T-helper 9 cell (primary cell): ENCODE measurements around the gene ABL2.
"Not testable (repeated sequence)": the region's sequence is repeated elsewhere in the genome, so short reads cannot be mapped to it uniquely, and the experiment has no call there.

Experiments
- DNase-seq: peaks from one replicate; pipeline ENCODE4 v3.0.0-alpha.2; 2020

ABL2 gene

GRCh38 chr1:179213317-179213716, 16.2 kb downstream of the ABL2 start:
- not testable (repeated sequence) for DNase-seq

- no peak for DNase-seq
These were observed 20.6 kb downstream of the ABL2 start for GRCh38 chr1:179208681-179209477.

GRCh38 chr1:179206812-179207211, 22.7 kb downstream of the ABL2 start:
- no peak for DNase-seq

- DNase-seq, result no peak
These were observed 24.2 kb downstream of the ABL2 start for GRCh38 chr1:179205284-179205683.

GRCh38 chr1:179202161-179202560, 27.3 kb downstream of the ABL2 start:
- DNase-seq, result no peak

GRCh38 chr1:179200586-179200985, 28.9 kb downstream of the ABL2 start:
- DNase-seq, result no peak

GRCh38 chr1:179197690-179198297, 31.7 kb downstream of the ABL2 start:
- DNase-seq, result no peak

- DNase-seq, result not testable (repeated sequence)
These were observed 33.6 kb downstream of the ABL2 start for GRCh38 chr1:179195857-179196256.

GRCh38 chr1:179195376-179195775, 34.1 kb downstream of the ABL2 start:
- no peak for DNase-seq

GRCh38 chr1:179194068-179194537, 35.4 kb downstream of the ABL2 start:
- no peak for DNase-seq

GRCh38 chr1:179190861-179191260, 38.6 kb downstream of the ABL2 start:
- DNase-seq, result no peak

- no peak for DNase-seq
These were observed 41.6 kb downstream of the ABL2 start for GRCh38 chr1:179187735-179188471.

- no peak for DNase-seq
These were observed 42.4 kb downstream of the ABL2 start for GRCh38 chr1:179187043-179187442.

GRCh38 chr1:179184403-179184802, 45.1 kb downstream of the ABL2 start:
- DNase-seq, result no peak

- DNase-seq, result no peak
These were observed 45.6 kb downstream of the ABL2 start for GRCh38 chr1:179183857-179184256.

- DNase-seq, result no peak
These were observed 50.5 kb downstream of the ABL2 start for GRCh38 chr1:179178950-179179349.

- DNase-seq, result no peak
These were observed 51.3 kb downstream of the ABL2 start for GRCh38 chr1:179178183-179178582.

GRCh38 chr1:179177615-179178014, 51.9 kb downstream of the ABL2 start:
- no peak for DNase-seq

- no peak for DNase-seq
These were observed 52.3 kb downstream of the ABL2 start for GRCh38 chr1:179177182-179177581.

- DNase-seq, result no peak
These were observed 54.3 kb downstream of the ABL2 start for GRCh38 chr1:179175011-179175841.

- not testable (repeated sequence) for DNase-seq
These were observed 59.1 kb downstream of the ABL2 start for GRCh38 chr1:179170468-179170770.

- DNase-seq, result no peak
These were observed 59.6 kb downstream of the ABL2 start for GRCh38 chr1:179169616-179170467.
